MM.1S (cell line): ENCODE results near the gene SLC15A2.

Experiments used
- EZH2 ChIP-seq: fragments of 300-600 bp; sonication (generic); optimal IDR thresholded peaks from 2 replicates; pipeline ENCODE3; 2017; ENCODE audit warnings: low read depth, mild to moderate bottlenecking, antibody characterized with exemption, low read length, mixed read lengths
- EZH2phosphoT487 ChIP-seq: fragments of 300-600 bp; sonication (generic); IDR thresholded peaks from 2 replicates; pipeline ENCODE4 v1.6.1; 2018; ENCODE audit warnings: antibody characterized with exemption, low read length
- TF ChIP-seq, protein P1 (sequence below): fragments of 300-600 bp; sonication (generic); IDR thresholded peaks from 2 replicates; pipeline ENCODE4 v1.5.1; 2016; ENCODE audit warnings: antibody characterized with exemption, low read length, mixed read lengths

- TF ChIP-seq, protein P1, sequence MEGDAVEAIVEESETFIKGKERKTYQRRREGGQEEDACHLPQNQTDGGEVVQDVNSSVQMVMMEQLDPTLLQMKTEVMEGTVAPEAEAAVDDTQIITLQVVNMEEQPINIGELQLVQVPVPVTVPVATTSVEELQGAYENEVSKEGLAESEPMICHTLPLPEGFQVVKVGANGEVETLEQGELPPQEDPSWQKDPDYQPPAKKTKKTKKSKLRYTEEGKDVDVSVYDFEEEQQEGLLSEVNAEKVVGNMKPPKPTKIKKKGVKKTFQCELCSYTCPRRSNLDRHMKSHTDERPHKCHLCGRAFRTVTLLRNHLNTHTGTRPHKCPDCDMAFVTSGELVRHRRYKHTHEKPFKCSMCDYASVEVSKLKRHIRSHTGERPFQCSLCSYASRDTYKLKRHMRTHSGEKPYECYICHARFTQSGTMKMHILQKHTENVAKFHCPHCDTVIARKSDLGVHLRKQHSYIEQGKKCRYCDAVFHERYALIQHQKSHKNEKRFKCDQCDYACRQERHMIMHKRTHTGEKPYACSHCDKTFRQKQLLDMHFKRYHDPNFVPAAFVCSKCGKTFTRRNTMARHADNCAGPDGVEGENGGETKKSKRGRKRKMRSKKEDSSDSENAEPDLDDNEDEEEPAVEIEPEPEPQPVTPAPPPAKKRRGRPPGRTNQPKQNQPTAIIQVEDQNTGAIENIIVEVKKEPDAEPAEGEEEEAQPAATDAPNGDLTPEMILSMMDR: no peak
- TF ChIP-seq EZH2: no peak
- no peak for TF ChIP-seq EZH2phosphoT487
Observed at GRCh38 chr3:121943431-121943830, 49.2 kb downstream of the SLC15A2 start.
